ENCODE results near the gene MAPK8IP3.

Gene MAPK8IP3

DNA sequence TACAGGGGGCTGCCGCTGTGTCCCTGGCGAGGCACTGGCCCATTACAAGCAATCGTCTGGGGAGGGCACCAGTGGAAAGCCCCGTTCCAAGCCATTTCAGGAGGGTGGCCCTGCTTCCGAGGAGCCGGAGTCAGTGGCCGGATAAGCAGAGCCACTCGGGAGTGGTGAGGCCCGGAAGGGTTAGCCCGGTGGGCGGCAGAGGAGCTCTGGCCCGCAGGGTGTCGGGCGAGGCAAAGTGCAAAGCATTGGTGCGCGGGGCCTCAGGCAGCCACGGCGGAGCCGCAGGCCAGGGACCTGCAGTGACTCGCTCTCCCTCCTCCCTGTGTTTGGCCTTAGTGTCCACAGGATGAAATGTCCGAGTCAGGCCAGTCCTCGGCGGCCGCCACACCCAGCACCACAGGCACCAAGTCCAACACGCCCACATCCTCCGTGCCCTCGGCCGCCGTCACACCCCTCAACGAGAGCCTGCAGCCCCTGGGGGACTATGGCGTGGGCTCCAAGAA is 40.7 kb downstream of the MAPK8IP3 start:
- no peaks in the 10 kb centered on the region for H4K20me1 ChIP-seq (ENCODE audit: insufficient read depth, low read length, poor library complexity, severe bottlenecking)
- no peaks in the 10 kb centered on the region for H3K9me3 ChIP-seq (ENCODE audit: insufficient read depth, low read depth, low read length)
- H2AFZ ChIP-seq (ENCODE audit: low read length), result no peak overlapping the region
- TF ChIP-seq CTCF (conservative IDR thresholded peaks at IDR 0.05; ENCODE audit: low read length), result no peak
- no peak for TF ChIP-seq EZH2phosphoT487 (IDR thresholded peaks at IDR 0.05; ENCODE audit: borderline replicate concordance)
- H3K27me3 ChIP-seq (ENCODE audit: insufficient read depth, low read length, poor library complexity, severe bottlenecking), result no peaks in the 10 kb centered on the region
- H3K36me3 ChIP-seq (ENCODE audit: insufficient read depth, low read length), result peaks cover 4% of the 10 kb centered on the region; the same call in 1 of the 2 replicates
- H3K79me2 ChIP-seq (ENCODE audit: insufficient read depth, low read length), result no peaks in the 10 kb centered on the region
- H3K4me2 ChIP-seq (ENCODE audit: low read depth, low read length, poor library complexity, severe bottlenecking), result no peak overlapping the region
- no peaks in the 10 kb centered on the region for H3K4me1 ChIP-seq (ENCODE audit: insufficient read depth, low read length, poor library complexity, severe bottlenecking)
- H3F3A ChIP-seq (ENCODE audit: low read depth), result no peaks in the 10 kb centered on the region
- H3K9me2 ChIP-seq (replicated peaks; ENCODE audit: low read depth, low read length), result no peaks in the 10 kb centered on the region
- H3K9ac ChIP-seq (ENCODE audit: low read depth, low read length, poor library complexity, severe bottlenecking), result no peak overlapping the region
- H3K4me3 ChIP-seq (ENCODE audit: low read length, poor library complexity, severe bottlenecking), result no peak overlapping the region

DNA sequence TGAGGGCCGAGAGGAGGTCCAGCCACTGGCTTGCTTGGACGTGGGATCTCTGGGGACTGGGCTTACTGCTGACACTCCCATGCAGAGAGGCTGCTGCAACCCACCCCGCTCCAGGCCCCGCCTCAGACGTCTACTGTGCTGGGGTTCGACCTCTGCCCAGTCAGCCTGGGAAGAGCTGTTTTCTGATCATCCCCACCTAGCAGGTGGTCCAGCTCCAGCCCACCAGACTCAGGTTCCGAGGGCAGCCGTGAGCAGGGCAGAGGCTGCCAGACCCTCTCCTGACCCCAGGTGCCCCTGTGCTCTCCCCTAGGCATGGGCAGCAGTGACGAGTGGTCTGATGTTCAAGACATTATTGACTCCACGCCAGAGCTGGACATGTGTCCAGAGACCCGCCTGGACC is 41.9 kb downstream of the MAPK8IP3 start:
- TF ChIP-seq CTCF (conservative IDR thresholded peaks at IDR 0.05; ENCODE audit: low read length) (no peak), EZH2phosphoT487 (IDR thresholded peaks at IDR 0.05; ENCODE audit: borderline replicate concordance) (no peak)
- Histone ChIP-seq H4K20me1 (ENCODE audit: insufficient read depth, low read length, poor library complexity, severe bottlenecking) (no peaks in the 10 kb centered on the region), H3K36me3 (ENCODE audit: insufficient read depth, low read length) (peaks cover 4% of the 10 kb centered on the region; the same call in 1 of the 2 replicates), H3K4me2 (ENCODE audit: low read depth, low read length, poor library complexity, severe bottlenecking) (no peak overlapping the region), H3K9ac (ENCODE audit: low read depth, low read length, poor library complexity, severe bottlenecking) (no peak overlapping the region), H3K79me2 (ENCODE audit: insufficient read depth, low read length) (no peaks in the 10 kb centered on the region), H3K27me3 (ENCODE audit: insufficient read depth, low read length, poor library complexity, severe bottlenecking) (no peaks in the 10 kb centered on the region), H3K9me2 (replicated peaks; ENCODE audit: low read depth, low read length) (no peaks in the 10 kb centered on the region), H3F3A (ENCODE audit: low read depth) (no peaks in the 10 kb centered on the region), H3K9me3 (ENCODE audit: insufficient read depth, low read depth, low read length) (no peaks in the 10 kb centered on the region), H3K4me3 (ENCODE audit: low read length, poor library complexity, severe bottlenecking) (no peak overlapping the region), H2AFZ (ENCODE audit: low read length) (no peak overlapping the region), H3K4me1 (ENCODE audit: insufficient read depth, low read length, poor library complexity, severe bottlenecking) (no peaks in the 10 kb centered on the region)

- TF ChIP-seq EZH2phosphoT487 (IDR thresholded peaks at IDR 0.05; ENCODE audit: borderline replicate concordance) (no peak), CTCF (conservative IDR thresholded peaks at IDR 0.05; ENCODE audit: low read length) (no peak)
- no peaks in the 10 kb centered on the region for H3F3A ChIP-seq (ENCODE audit: low read depth)
- peaks cover 4% of the 10 kb centered on the region; the same call in 1 of the 2 replicates for H3K36me3 ChIP-seq (ENCODE audit: insufficient read depth, low read length)
- H3K9me2 ChIP-seq (replicated peaks; ENCODE audit: low read depth, low read length), result no peaks in the 10 kb centered on the region
- no peak overlapping the region for H3K4me2 ChIP-seq (ENCODE audit: low read depth, low read length, poor library complexity, severe bottlenecking)
- H3K4me1 ChIP-seq (ENCODE audit: insufficient read depth, low read length, poor library complexity, severe bottlenecking), result no peaks in the 10 kb centered on the region
- H3K9ac ChIP-seq (ENCODE audit: low read depth, low read length, poor library complexity, severe bottlenecking), result no peak overlapping the region
- no peaks in the 10 kb centered on the region for H4K20me1 ChIP-seq (ENCODE audit: insufficient read depth, low read length, poor library complexity, severe bottlenecking)
- H3K79me2 ChIP-seq (ENCODE audit: insufficient read depth, low read length), result no peaks in the 10 kb centered on the region
- no peaks in the 10 kb centered on the region for H3K9me3 ChIP-seq (ENCODE audit: insufficient read depth, low read depth, low read length)
- no peak overlapping the region for H3K4me3 ChIP-seq (ENCODE audit: low read length, poor library complexity, severe bottlenecking)
- H2AFZ ChIP-seq (ENCODE audit: low read length), result no peak overlapping the region
- H3K27me3 ChIP-seq (ENCODE audit: insufficient read depth, low read length, poor library complexity, severe bottlenecking), result no peaks in the 10 kb centered on the region
These were observed 43.4 kb downstream of the MAPK8IP3 start for GRCh38 chr16:1749152-1750117.

Data from Loucy (cell line).